HG03520 (cell line): ENCODE results near the gene LEMD1.
"Not testable (repeated sequence)": the region's sequence is repeated elsewhere in the genome, so short reads cannot be mapped to it uniquely, and the experiment has no call there.

Experiments used
- ATAC-seq: cut with Tn5 transposase; IDR thresholded peaks from one replicate; pipeline ENCODE4 v1.9.1; 2021; ENCODE audit warnings: mild to moderate bottlenecking, moderate library complexity; ENCODE audit not compliant: unreplicated experiment

LEMD1 gene

DNA sequence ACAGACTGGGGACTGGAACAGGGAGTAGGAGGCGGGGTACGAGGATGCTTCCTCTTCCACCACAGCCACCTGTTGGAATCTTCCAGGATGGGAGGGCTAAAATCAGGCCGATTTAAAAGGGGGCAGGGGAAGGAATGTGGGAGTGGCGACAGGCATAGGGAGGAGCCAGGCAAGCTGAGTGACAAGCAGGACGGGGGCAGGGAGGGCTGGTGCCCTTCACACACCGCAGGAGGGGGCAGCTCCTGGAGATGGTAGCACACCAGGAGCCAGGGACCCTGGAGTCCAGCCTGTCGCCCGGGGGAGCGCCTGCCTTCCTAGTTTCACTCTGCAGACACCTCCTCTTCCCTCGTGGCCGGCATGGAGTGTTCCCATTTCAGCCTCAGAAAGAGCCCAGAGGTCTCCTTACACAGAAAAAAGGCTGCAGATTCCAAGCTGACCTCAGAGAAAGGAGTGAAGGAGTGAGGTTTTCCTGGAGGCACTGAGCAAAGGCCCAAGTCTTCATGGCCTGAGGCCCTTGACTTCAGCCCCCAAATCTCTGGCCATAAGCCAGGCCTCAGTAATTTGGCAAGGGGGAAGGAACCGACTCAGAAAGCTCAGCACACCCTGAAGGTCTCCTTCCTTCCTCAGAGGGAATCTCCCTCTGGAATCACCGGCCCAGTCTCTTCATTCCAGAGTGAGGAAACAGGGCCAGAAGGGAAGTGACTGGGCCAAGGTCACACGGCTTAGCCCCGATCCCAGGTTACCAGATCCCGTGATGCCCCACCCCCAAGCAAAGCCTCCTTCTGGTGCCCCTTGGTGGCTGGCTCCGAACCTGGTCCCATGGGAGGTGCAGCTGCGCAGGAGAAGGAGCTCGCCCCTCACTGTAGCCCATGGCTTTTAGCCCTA, 25.8 kb upstream of the LEMD1 start:
- no peak for ATAC-seq

DNA sequence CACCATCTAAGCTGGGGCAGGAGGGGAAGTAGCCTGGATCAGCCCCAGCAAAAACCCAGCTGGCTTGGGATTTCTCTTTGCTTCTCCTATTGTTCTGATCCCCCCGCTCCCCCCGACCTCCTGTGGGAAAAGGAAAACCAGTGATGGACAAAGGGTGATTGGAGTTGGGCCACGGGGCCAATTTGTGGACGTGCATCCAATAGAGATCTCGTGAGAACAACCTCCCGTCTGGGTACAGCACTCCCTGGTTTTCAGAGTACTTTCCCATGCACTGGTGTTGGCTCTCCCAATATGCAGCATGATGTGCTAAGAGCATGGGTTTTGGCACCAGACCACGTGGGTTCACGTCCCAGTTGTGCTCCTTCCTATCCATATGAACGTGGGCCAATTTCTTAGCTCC, 25.0 kb upstream of the LEMD1 start:
- no peak for ATAC-seq

DNA sequence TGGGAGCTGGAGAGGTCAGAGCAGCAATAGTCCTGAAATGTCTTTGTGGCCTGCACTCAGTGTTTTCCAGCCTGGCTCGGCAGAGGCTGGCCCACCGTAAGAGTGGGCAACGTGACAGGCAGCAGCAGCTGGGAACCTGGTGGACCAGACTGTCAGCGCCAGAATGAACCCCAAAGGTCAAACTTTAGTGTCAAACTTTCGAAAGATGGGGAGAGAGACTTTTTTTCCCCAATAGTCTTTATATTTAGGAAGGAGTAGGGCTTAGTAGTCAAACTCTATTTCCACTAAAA, 23.7 kb upstream of the LEMD1 start:
- ATAC-seq = no peak

GRCh38 chr1:205444931-205445645, 23.2 kb upstream of the LEMD1 start:
- no peak for ATAC-seq

DNA sequence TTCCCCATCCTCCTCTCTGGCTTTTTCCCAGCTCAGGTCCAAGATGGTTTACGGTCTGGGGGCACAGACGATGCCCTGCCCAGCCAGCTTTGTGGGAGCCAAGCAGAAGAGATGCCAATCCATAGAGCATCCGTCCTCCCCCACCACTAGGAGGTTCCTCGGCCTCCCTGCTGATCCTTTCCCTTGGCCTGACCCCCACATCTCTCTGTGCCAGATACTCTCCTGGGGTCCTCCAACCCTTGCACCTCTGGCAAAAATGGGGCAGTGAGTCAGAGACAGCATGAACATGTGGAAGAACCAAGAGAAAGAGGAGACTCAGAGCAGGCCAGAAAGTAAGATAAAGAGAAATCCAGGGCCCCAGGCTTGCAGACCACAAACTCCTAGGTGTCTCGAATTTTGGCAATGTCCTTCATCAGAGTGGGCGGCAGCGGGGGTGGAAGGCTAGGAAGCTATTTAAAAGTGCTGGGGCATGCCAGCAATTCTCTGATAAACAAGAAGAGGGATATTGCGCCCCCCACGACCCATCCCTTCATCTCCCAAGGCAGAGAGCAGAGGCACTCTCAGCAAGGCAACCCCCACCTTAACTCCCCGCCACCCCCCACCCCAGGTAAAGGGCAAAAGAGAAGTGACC, 22.6 kb upstream of the LEMD1 start:
- no peak for ATAC-seq

DNA sequence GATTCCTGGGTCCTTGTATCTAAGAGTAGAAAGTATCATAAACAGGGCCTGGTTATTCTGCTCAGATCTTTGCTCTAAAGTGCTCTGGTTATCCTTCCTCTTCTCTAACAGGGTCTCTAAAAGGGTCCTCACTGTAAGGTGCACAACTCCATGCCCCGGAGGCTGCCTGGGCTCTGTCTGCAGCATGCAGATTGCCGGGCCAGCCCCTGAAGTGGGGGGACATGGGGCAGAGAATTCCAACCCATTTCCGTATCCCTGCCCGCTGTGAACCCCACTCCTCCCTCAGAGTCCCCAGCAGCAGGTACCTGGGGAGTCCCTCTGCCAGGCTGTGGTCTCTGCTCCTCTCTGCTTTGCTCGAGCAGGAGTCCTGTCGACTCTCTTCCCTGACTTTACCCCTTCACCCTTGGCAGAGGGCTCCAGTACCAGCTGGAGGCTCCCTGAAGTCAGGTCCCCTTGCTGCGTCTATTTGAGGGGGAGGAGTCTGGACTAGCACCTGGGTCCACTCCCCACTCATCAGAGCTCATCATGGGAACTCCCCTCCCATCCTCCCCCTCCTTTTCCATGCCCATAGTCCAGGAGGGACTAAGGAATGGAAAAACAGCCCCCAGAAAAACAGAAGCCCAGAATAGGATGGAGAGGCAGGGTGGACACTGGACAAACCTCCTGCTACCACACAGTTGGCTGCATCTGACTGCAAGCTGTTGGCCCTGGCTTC, 21.9 kb upstream of the LEMD1 start:
- ATAC-seq = no peak

DNA sequence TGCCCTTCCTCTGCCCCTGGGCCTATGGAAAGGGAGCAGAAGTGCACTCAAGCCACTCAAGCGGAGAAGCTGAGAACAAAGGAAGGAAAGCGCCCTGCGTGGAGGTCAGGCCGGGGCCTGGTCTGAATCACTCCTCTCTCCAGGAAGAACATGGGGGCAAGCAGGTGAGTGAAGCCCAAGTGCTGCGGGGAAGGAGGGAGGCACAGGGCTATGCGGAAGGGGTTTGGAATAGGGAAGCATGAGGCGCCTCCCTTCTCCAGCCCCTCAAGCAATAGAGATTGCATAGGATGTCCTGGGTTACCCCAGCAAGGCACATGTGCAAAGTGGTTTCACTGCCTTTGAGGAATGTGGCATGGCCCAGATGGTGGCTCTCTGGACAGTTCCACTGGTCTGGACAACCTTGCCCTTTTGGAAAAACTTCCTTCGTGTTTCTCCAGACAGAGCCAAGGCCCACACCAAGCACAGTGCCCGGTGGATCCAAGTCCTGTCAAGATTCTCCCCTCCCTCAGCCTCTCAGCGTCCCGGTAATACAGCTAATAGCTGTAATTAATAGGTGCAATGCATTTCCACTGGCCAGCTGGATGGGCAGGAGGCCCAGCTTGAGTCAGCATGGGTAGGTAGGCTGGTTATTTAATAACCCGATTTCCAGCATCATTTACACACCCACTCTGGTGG, 20.3 kb upstream of the LEMD1 start:
- ATAC-seq = no peak

- no peak for ATAC-seq
These were observed 19.8 kb upstream of the LEMD1 start for GRCh38 chr1:205441716-205442050.

GRCh38 chr1:205441318-205441633, 19.4 kb upstream of the LEMD1 start:
- ATAC-seq = no peak

GRCh38 chr1:205440476-205441317, 18.8 kb upstream of the LEMD1 start:
- ATAC-seq = no peak

DNA sequence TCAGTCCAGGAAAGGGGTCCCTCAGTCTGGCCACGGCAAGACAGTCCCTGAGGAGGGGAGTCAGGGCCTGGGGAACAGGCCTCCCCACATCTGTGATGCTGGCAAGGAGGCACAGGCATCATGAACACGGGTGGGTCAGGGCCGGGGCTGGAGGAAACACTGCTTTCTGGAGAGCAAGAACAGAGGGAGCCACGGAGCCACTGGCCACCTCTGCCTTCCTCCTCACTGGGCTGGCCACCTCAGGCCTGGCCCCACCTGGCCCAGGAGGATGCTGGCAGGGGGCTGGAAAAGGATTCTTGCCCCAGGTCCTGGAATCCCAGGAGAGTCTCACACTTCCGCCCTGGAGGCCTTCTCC, 18.2 kb upstream of the LEMD1 start:
- no peak for ATAC-seq

GRCh38 chr1:205438213-205439158, 16.6 kb upstream of the LEMD1 start:
- ATAC-seq = no peak

DNA sequence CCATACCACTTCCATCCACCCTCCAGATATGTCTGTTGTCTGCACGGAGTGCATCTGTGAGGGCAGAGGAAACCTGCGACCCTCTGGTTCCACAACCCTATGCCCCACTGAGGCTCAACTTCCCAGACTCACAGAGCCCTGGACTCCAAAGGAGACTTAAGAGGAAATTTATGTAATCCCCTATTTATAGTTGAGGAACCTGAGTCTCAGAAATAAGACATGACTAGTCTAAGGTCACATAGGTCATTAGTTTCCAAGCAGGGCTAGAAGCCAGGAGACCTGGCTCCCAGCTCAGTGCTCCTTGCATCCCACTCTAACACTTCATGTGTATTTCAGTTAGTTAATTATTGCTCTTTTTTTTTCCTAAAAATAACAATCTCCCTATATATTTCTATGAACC, 15.7 kb upstream of the LEMD1 start:
- ATAC-seq = no peak

- ATAC-seq = no peak
These were observed 15.0 kb upstream of the LEMD1 start for GRCh38 chr1:205436776-205437410.

GRCh38 chr1:205435578-205436573, 14.0 kb upstream of the LEMD1 start:
- no peak for ATAC-seq

- ATAC-seq = no peak
These were observed 12.9 kb upstream of the LEMD1 start for GRCh38 chr1:205434738-205435137.

- not testable (repeated sequence) for ATAC-seq
These were observed 10.8 kb upstream of the LEMD1 start for GRCh38 chr1:205432692-205433091.

- no peak for ATAC-seq
These were observed 10.3 kb upstream of the LEMD1 start for GRCh38 chr1:205432116-205432515.
